Measurements from ENCODE around the gene AKNA. TPM values are rescaled to one million over a fixed set of nuclear protein-coding genes. Genes with fewer than 3 reads are reported as not detected.

Gene AKNA
- total and polyA plus RNA-seq, 2 donors (not counting 1 experiment from before 2014, with no cell fraction given) = 178 to 407 TPM

DNA sequence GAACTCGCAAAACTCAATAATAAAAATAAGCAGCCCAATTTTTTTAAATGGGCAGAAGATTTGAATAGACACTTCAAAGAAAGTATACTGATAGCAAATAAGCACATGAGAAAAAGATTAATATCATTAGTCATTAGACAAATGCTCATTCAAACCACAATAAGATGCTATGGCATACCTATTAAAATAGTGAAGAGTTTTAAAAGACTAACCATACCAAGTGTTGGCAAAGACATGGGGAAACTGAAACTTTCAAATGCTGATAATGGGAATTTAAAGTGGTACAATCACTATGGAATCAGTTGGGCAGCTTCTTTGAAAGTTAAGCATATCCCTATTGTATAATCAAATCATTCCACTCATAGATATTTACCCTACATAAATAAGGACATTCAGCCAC, 91.4 kb downstream of the AKNA start:
- Mint-ChIP-seq H3K9me3 (ENCODE audit: insufficient read depth) (peaks cover 6% of the 10 kb centered on the region), H3K27ac (no peak overlapping the region), H3K27me3 (no peaks in the 10 kb centered on the region), H3K4me1 (no peaks in the 10 kb centered on the region), H3K4me3 (no peak overlapping the region)
- Histone ChIP-seq H3K27me3 (replicated peaks in 1 of 4; ENCODE audit: control extremely low read depth in 1 of 4, control insufficient read depth in 3 of 4, insufficient read depth in 4 of 4, low read length in 3 of 4) (peaks cover 0 to 8% (median 0%) of the 10 kb centered on the region in 4 experiments), H3K79me2 (ENCODE audit: control insufficient read depth, insufficient read depth, low read length) (no peaks in the 10 kb centered on the region), H3K9me3 (ENCODE audit: control extremely low read depth in 1 of 3, control insufficient read depth in 2 of 3, insufficient read depth in 1 of 3, low read length in 2 of 3) (peaks cover 5 to 20% (median 10%) of the 10 kb centered on the region in 3 donors), H3K4me2 (replicated peaks; ENCODE audit: low read depth, low read length, poor library complexity, severe bottlenecking) (no peak overlapping the region), H4K20me1 (ENCODE audit: control insufficient read depth, insufficient read depth, low read length, poor library complexity, severe bottlenecking) (no peaks in the 10 kb centered on the region), H3K9ac (ENCODE audit: low read length) (no peak overlapping the region), H3K27ac (ENCODE audit: low read length in 2 of 2) (no peak overlapping the region), H3K36me3 (replicated peaks in 1 of 2; ENCODE audit: control extremely low read depth in 1 of 2, control insufficient read depth in 1 of 2, extremely low read depth in 1 of 2, insufficient read depth in 2 of 2, low read length in 1 of 2) (no peaks in the 10 kb centered on the region), H3K4me3 (ENCODE audit: control extremely low read depth in 1 of 5, extremely low read depth in 1 of 5, insufficient read depth in 1 of 5, low read depth in 2 of 5, low read length in 4 of 5) (no peak overlapping the region), H2AFZ (ENCODE audit: insufficient read depth, low read depth, low read length, poor library complexity, severe bottlenecking) (no peak overlapping the region), H3K4me1 (ENCODE audit: control insufficient read depth in 2 of 2, insufficient read depth in 2 of 2, low read length in 2 of 2) (no peaks in the 10 kb centered on the region)
- intact Hi-C loops (cut with micrococcal nuclease) = no loop called here
- TF ChIP-seq EZH2 (IDR thresholded peaks at IDR 0.05; ENCODE audit: borderline replicate concordance, insufficient read depth, low read depth, low read length, poor library complexity, severe bottlenecking) = no peak
- TF ChIP-seq, protein P1, sequence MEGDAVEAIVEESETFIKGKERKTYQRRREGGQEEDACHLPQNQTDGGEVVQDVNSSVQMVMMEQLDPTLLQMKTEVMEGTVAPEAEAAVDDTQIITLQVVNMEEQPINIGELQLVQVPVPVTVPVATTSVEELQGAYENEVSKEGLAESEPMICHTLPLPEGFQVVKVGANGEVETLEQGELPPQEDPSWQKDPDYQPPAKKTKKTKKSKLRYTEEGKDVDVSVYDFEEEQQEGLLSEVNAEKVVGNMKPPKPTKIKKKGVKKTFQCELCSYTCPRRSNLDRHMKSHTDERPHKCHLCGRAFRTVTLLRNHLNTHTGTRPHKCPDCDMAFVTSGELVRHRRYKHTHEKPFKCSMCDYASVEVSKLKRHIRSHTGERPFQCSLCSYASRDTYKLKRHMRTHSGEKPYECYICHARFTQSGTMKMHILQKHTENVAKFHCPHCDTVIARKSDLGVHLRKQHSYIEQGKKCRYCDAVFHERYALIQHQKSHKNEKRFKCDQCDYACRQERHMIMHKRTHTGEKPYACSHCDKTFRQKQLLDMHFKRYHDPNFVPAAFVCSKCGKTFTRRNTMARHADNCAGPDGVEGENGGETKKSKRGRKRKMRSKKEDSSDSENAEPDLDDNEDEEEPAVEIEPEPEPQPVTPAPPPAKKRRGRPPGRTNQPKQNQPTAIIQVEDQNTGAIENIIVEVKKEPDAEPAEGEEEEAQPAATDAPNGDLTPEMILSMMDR (IDR thresholded peaks at IDR 0.05) = no peak
- ChIA-PET CTCF (interaction anchor here (0.6 to 2.1 kb wide), 2 partner anchors 8 to 188 kb away, joined by 3 to 4 read pairs; no protein-coding TSS in a partner anchor), POLR2A (no interaction called here)
- ATAC-seq (ENCODE audit: low read depth) = no peak
- no peak for DNase-seq
- no CpG with 5 or more reads among the region's 1 CpG for WGBS (ENCODE audit: insufficient coverage)

DNA sequence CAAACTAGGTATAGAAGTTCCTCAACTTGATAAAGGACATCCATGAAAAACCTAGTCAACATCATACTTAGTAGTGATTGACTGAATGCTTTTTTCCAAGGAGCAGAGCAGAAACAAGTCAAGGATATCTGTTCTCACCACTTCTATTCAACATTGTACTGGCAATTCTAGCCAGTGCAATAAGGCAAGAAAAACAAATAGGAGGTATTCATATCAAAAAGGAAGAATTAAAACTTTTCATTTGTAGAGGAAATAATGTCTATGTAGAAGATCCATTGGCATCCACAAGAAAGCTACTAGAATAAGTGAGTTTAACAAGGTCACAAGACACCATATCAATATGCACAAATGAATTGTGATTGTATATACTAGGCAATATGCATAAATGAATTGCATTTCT, 93.1 kb downstream of the AKNA start:
- intact Hi-C loops (cut with micrococcal nuclease) = no loop called here
- no peak for DNase-seq
- Histone ChIP-seq H3K27ac (ENCODE audit: low read length in 2 of 2) (no peak overlapping the region), H3K4me3 (ENCODE audit: control extremely low read depth in 1 of 5, extremely low read depth in 1 of 5, insufficient read depth in 1 of 5, low read depth in 2 of 5, low read length in 4 of 5) (no peak overlapping the region), H2AFZ (ENCODE audit: insufficient read depth, low read depth, low read length, poor library complexity, severe bottlenecking) (no peak overlapping the region), H3K4me1 (ENCODE audit: control insufficient read depth in 2 of 2, insufficient read depth in 2 of 2, low read length in 2 of 2) (peaks cover 0 to 3% of the 10 kb centered on the region in 2 donors), H3K27me3 (replicated peaks in 1 of 4; ENCODE audit: control extremely low read depth in 1 of 4, control insufficient read depth in 3 of 4, insufficient read depth in 4 of 4, low read length in 3 of 4) (peaks cover 0 to 7% (median 2%) of the 10 kb centered on the region in 4 experiments), H3K9me3 (ENCODE audit: control extremely low read depth in 1 of 3, control insufficient read depth in 2 of 3, insufficient read depth in 1 of 3, low read length in 2 of 3) (peaks cover 5 to 20% (median 10%) of the 10 kb centered on the region in 3 donors), H3K36me3 (replicated peaks in 1 of 2; ENCODE audit: control extremely low read depth in 1 of 2, control insufficient read depth in 1 of 2, extremely low read depth in 1 of 2, insufficient read depth in 2 of 2, low read length in 1 of 2) (no peaks in the 10 kb centered on the region), H3K79me2 (ENCODE audit: control insufficient read depth, insufficient read depth, low read length) (no peaks in the 10 kb centered on the region), H4K20me1 (ENCODE audit: control insufficient read depth, insufficient read depth, low read length, poor library complexity, severe bottlenecking) (no peaks in the 10 kb centered on the region), H3K9ac (ENCODE audit: low read length) (no peak overlapping the region), H3K4me2 (replicated peaks; ENCODE audit: low read depth, low read length, poor library complexity, severe bottlenecking) (no peak overlapping the region)
- H3K9me3 Mint-ChIP-seq (ENCODE audit: insufficient read depth) = peaks cover 6% of the 10 kb centered on the region
- no peak overlapping the region for H3K27ac Mint-ChIP-seq
- POLR2A ChIA-PET = no interaction called here
- ATAC-seq (ENCODE audit: low read depth) = no peak
- TF ChIP-seq, protein P1 (IDR thresholded peaks at IDR 0.05) = no peak
- TF ChIP-seq EZH2 (IDR thresholded peaks at IDR 0.05; ENCODE audit: borderline replicate concordance, insufficient read depth, low read depth, low read length, poor library complexity, severe bottlenecking) = no peak
- CTCF ChIA-PET = interaction anchor here (0.7 to 2.1 kb wide), 4 partner anchors 30 to 212 kb away, joined by 3 to 6 read pairs (median 4); no protein-coding TSS in a partner anchor
- no peak overlapping the region for H3K4me3 Mint-ChIP-seq
- peaks cover 5% of the 10 kb centered on the region for H3K27me3 Mint-ChIP-seq
- H3K4me1 Mint-ChIP-seq = no peaks in the 10 kb centered on the region
